DND-41 (cell line): ENCODE data around the gene KIAA1210.

ENCODE experiments used
- ATAC-seq: fragments of 200-7000 bp; cut with Tn5 transposase; 3 replicates; pipeline ENCODE4 v1.9.1; 2021; ENCODE audit warnings: low read depth; ENCODE audit not compliant: insufficient read depth
- DNase-seq: peaks from one replicate; pipeline ENCODE4 v3.0.0-alpha.2; 2020
- H2AFZ ChIP-seq: 2 replicates; pipeline ENCODE4 v1.6.0; 2012; ENCODE audit warnings: low read depth, low read length
- H3K27ac ChIP-seq: 2 replicates; pipeline ENCODE4 v1.5.1; 2012; ENCODE audit warnings: low read length, inconsistent platforms
- H3K27me3 ChIP-seq: fragments of 200-600 bp; sonication (generic); 2 replicates; pipeline ENCODE4 v1.6.0; 2012; ENCODE audit warnings: low read length, mild to moderate bottlenecking, inconsistent platforms; ENCODE audit not compliant: insufficient read depth, poor library complexity
- H3K36me3 ChIP-seq: 2 replicates; pipeline ENCODE4 v1.5.1; 2012; ENCODE audit warnings: low read length, inconsistent platforms; ENCODE audit not compliant: insufficient read depth
- H3K4me1 ChIP-seq: 2 replicates; pipeline ENCODE4 v1.5.1; 2012; ENCODE audit warnings: mild to moderate bottlenecking, low read length; ENCODE audit not compliant: insufficient read depth
- H3K4me2 ChIP-seq: 2 replicates; pipeline ENCODE4 v1.6.0; 2012; ENCODE audit warnings: mild to moderate bottlenecking, moderate library complexity, low read length, inconsistent platforms; ENCODE audit not compliant: insufficient read depth
- H3K4me3 ChIP-seq, 2 experiments: fragments of 200-600 bp in 1 of 2; shearing (Covaris generic) in 1 of 2; 2 replicates each; pipeline ENCODE4 v1.5.1; 2012 to 2016; ENCODE audit warnings: inconsistent platforms in 2 of 2, low read length in 2 of 2, mild to moderate bottlenecking in 2 of 2, low read depth in 1 of 2, moderate library complexity in 1 of 2
- H3K79me2 ChIP-seq: 2 replicates; pipeline ENCODE4 v1.6.0; 2012; ENCODE audit warnings: low read length, inconsistent platforms; ENCODE audit not compliant: insufficient read depth
- H3K9ac ChIP-seq: 2 replicates; pipeline ENCODE4 v1.6.0; 2012; ENCODE audit warnings: low read depth, mild to moderate bottlenecking, inconsistent platforms, low read length, moderate library complexity
- H3K9me3 ChIP-seq: 2 replicates; pipeline ENCODE4 v1.5.1; 2012; ENCODE audit warnings: low read length, moderate library complexity, mild to moderate bottlenecking, inconsistent platforms; ENCODE audit not compliant: insufficient read depth, severe bottlenecking
- H4K20me1 ChIP-seq: 2 replicates; pipeline ENCODE4 v1.6.0; 2012; ENCODE audit warnings: low read length; ENCODE audit not compliant: insufficient read depth
- EZH2 ChIP-seq: IDR thresholded peaks from 3 replicates; pipeline ENCODE4 v1.6.1; 2012; ENCODE audit warnings: borderline replicate concordance, low read depth, mild to moderate bottlenecking, moderate library complexity, low read length, inconsistent platforms; ENCODE audit not compliant: severe bottlenecking
- TF ChIP-seq, protein P1 (sequence below): IDR thresholded peaks from 2 replicates; pipeline ENCODE4 v1.5.1; 2012; ENCODE audit warnings: borderline replicate concordance, low read length, moderate library complexity, mild to moderate bottlenecking; ENCODE audit not compliant: poor library complexity, severe bottlenecking; ENCODE audit errors: extremely low read depth

Gene KIAA1210

GRCh38 chrX:119134466-119134865 is 6.9 kb upstream of the KIAA1210 start:
- DNase-seq (no peak), ATAC-seq (no peak)
- H3K79me2 ChIP-seq: no peaks in the 10 kb centered on the region
- H3K4me3 ChIP-seq: no peak overlapping the region
- H3K9ac ChIP-seq: no peak overlapping the region
- TF ChIP-seq, protein P1, sequence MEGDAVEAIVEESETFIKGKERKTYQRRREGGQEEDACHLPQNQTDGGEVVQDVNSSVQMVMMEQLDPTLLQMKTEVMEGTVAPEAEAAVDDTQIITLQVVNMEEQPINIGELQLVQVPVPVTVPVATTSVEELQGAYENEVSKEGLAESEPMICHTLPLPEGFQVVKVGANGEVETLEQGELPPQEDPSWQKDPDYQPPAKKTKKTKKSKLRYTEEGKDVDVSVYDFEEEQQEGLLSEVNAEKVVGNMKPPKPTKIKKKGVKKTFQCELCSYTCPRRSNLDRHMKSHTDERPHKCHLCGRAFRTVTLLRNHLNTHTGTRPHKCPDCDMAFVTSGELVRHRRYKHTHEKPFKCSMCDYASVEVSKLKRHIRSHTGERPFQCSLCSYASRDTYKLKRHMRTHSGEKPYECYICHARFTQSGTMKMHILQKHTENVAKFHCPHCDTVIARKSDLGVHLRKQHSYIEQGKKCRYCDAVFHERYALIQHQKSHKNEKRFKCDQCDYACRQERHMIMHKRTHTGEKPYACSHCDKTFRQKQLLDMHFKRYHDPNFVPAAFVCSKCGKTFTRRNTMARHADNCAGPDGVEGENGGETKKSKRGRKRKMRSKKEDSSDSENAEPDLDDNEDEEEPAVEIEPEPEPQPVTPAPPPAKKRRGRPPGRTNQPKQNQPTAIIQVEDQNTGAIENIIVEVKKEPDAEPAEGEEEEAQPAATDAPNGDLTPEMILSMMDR: no peak
- no peak for TF ChIP-seq EZH2
- H4K20me1 ChIP-seq: no peaks in the 10 kb centered on the region
- no peaks in the 10 kb centered on the region for H3K36me3 ChIP-seq
- H3K9me3 ChIP-seq: no peaks in the 10 kb centered on the region
- no peak overlapping the region for H3K4me2 ChIP-seq
- no peak overlapping the region for H2AFZ ChIP-seq
- no peak overlapping the region for H3K27ac ChIP-seq
- no peaks in the 10 kb centered on the region for H3K4me1 ChIP-seq
- H3K27me3 ChIP-seq: no peaks in the 10 kb centered on the region

- Histone ChIP-seq H3K27ac (no peak overlapping the region), H3K27me3 (no peaks in the 10 kb centered on the region), H3K9ac (no peak overlapping the region), H3K4me2 (no peak overlapping the region), H3K4me1 (no peaks in the 10 kb centered on the region), H3K79me2 (no peaks in the 10 kb centered on the region), H4K20me1 (no peaks in the 10 kb centered on the region), H3K9me3 (no peaks in the 10 kb centered on the region), H2AFZ (no peak overlapping the region), H3K36me3 (no peaks in the 10 kb centered on the region), H3K4me3 (no peak overlapping the region)
- TF ChIP-seq, protein P1: no peak
- no peak for TF ChIP-seq EZH2
- ATAC-seq (no peak), DNase-seq (no peak)
These were observed 5.3 kb upstream of the KIAA1210 start for GRCh38 chrX:119132961-119133360.

- DNase-seq: no peak
- Histone ChIP-seq H3K4me2 (no peak overlapping the region), H3K9ac (no peak overlapping the region), H2AFZ (no peak overlapping the region), H3K27me3 (no peaks in the 10 kb centered on the region), H4K20me1 (no peaks in the 10 kb centered on the region), H3K27ac (no peak overlapping the region), H3K4me1 (no peaks in the 10 kb centered on the region), H3K79me2 (no peaks in the 10 kb centered on the region), H3K36me3 (no peaks in the 10 kb centered on the region), H3K9me3 (no peaks in the 10 kb centered on the region), H3K4me3 (no peak overlapping the region)
- TF ChIP-seq, protein P1: no peak
- TF ChIP-seq EZH2: no peak
- ATAC-seq: no peak
These were observed 4.7 kb upstream of the KIAA1210 start for GRCh38 chrX:119132316-119132715.

- ATAC-seq: no peak
These were observed 3.3 kb upstream of the KIAA1210 start for GRCh38 chrX:119130911-119131310.

More at GRCh38 chrX:119130911-119131310, 3.3 kb upstream of the KIAA1210 start:
- no peak overlapping the region for H2AFZ ChIP-seq
- TF ChIP-seq EZH2: no peak
- TF ChIP-seq, protein P1: no peak
- H3K4me1 ChIP-seq: no peaks in the 10 kb centered on the region
- no peak overlapping the region for H3K4me2 ChIP-seq
- H3K9ac ChIP-seq: no peak overlapping the region
- no peaks in the 10 kb centered on the region for H3K36me3 ChIP-seq
- no peaks in the 10 kb centered on the region for H3K9me3 ChIP-seq
- no peak overlapping the region for H3K27ac ChIP-seq
- H3K4me3 ChIP-seq: no peak overlapping the region
- H3K79me2 ChIP-seq: no peaks in the 10 kb centered on the region
- H3K27me3 ChIP-seq: no peaks in the 10 kb centered on the region
- H4K20me1 ChIP-seq: no peaks in the 10 kb centered on the region
- no peak for DNase-seq
